GM12873 (cell line): ENCODE results near the gene MUC3A.

ENCODE experiments used
- CTCF ChIP-seq: IDR thresholded peaks from 2 replicates; pipeline ENCODE4 v1.5.1; 2012; ENCODE audit warnings: low read depth, mild to moderate bottlenecking, moderate library complexity, low read length, control low read depth; ENCODE audit not compliant: insufficient read depth; ENCODE audit errors: missing control alignments

Gene MUC3A

GRCh38 chr7:100946111-100946510 lies 3.2 kb upstream of the MUC3A start:
- no peak for TF ChIP-seq CTCF

GRCh38 chr7:100946766-100947365 lies 2.5 kb upstream of the MUC3A start:
- TF ChIP-seq CTCF = no peak

- no peak for TF ChIP-seq CTCF
Measured at GRCh38 chr7:100947792-100948191, 1.5 kb upstream of the MUC3A start.

GRCh38 chr7:100949933-100950443 lies 654 bp downstream of the MUC3A start:
- TF ChIP-seq CTCF = no peak

GRCh38 chr7:100951172-100951571 lies 1.8 kb downstream of the MUC3A start:
- no peak for TF ChIP-seq CTCF

- no peak for TF ChIP-seq CTCF
Measured at GRCh38 chr7:100951888-100952560, 2.7 kb downstream of the MUC3A start.

GRCh38 chr7:100952641-100953040 lies 3.3 kb downstream of the MUC3A start:
- no peak for TF ChIP-seq CTCF
